CD4-positive, CD25-positive, alpha-beta regulatory T cell (primary cell): ENCODE results near the gene MAPT. TPM values are rescaled to one million over a fixed set of nuclear protein-coding genes. Genes with fewer than 3 reads are reported as not detected.

Experiments
- ATAC-seq, 2 donors: fragments of 150-1000 bp; cut with Tn5 transposase; one replicate each; pipeline ENCODE4 v1.10.0; 2021; ENCODE audit warnings: low read depth in 2 of 2, moderate number of reproducible peaks in 2 of 2, moderate library complexity in 1 of 2
- DNase-seq, 3 donors: peaks; one replicate each; pipeline versions ENCODE4 v3.0.0 to v3.0.0-alpha.2; 2012 to 2022; ENCODE audit warnings: mixed read lengths in 1 of 3
- H3K27ac ChIP-seq: one replicate; pipeline ENCODE4 v1.7.0; 2013; ENCODE audit warnings: mild to moderate bottlenecking, low read length; ENCODE audit not compliant: insufficient read depth, poor library complexity, severe bottlenecking
- H3K27me3 ChIP-seq: one replicate; pipeline ENCODE4 v1.7.0; 2013; ENCODE audit warnings: low read length; ENCODE audit not compliant: control insufficient read depth, insufficient read depth
- H3K36me3 ChIP-seq: one replicate; pipeline ENCODE4 v1.7.0; 2013; ENCODE audit warnings: mild to moderate bottlenecking, low read length, moderate library complexity; ENCODE audit not compliant: control insufficient read depth, insufficient read depth
- H3K4me1 ChIP-seq: 2 replicates; pipeline ENCODE4 v1.7.0; 2013; ENCODE audit warnings: mild to moderate bottlenecking, low read length; ENCODE audit not compliant: insufficient read depth, control insufficient read depth, poor library complexity, severe bottlenecking
- H3K4me3 ChIP-seq: one replicate; pipeline ENCODE4 v1.7.0; 2013; ENCODE audit warnings: low read depth, mild to moderate bottlenecking, low read length, moderate library complexity
- H3K9me3 ChIP-seq, 2 experiments: 1 replicate in 1 of 2; 2 replicates in 1 of 2; pipeline ENCODE4 v1.7.0; 2013; ENCODE audit warnings: low read length in 2 of 2, mild to moderate bottlenecking in 1 of 2, moderate library complexity in 1 of 2; ENCODE audit not compliant: control insufficient read depth in 2 of 2
- H3K27ac Mint-ChIP-seq, 3 donors: one replicate each; pipeline ENCODE4 v1.8.0; 2020 to 2022; ENCODE audit warnings: mild to moderate bottlenecking in 3 of 3, mixed read lengths in 3 of 3, moderate library complexity in 2 of 3
- H3K27me3 Mint-ChIP-seq: one replicate; pipeline ENCODE4 v1.8.0; 2022; ENCODE audit warnings: mild to moderate bottlenecking, mixed read lengths
- H3K36me3 Mint-ChIP-seq: one replicate; pipeline ENCODE4 v1.8.0; 2020; ENCODE audit warnings: mixed read lengths
- H3K4me1 Mint-ChIP-seq, 4 donors: one replicate each; pipeline ENCODE4 v1.8.0; 2020 to 2022; ENCODE audit warnings: mixed read lengths in 4 of 4, mild to moderate bottlenecking in 1 of 4
- H3K4me3 Mint-ChIP-seq, 4 donors: one replicate each; pipeline ENCODE4 v1.8.0; 2020 to 2022; ENCODE audit warnings: mild to moderate bottlenecking in 4 of 4, mixed read lengths in 4 of 4, moderate library complexity in 3 of 4
- H3K9me3 Mint-ChIP-seq, 7 donors: one replicate each; pipeline ENCODE4 v1.8.0; 2020 to 2022; ENCODE audit warnings: mixed read lengths in 7 of 7, mild to moderate bottlenecking in 3 of 7, moderate library complexity in 2 of 7
- polyA plus RNA-seq, 4 donors: library from polyadenylated mRNA; unstranded; fragments of 300-500 nt; fragmentation: Illumina TruSeq; gene quantifications; one replicate each; pipeline ENCODE4 v1.2.3, GENCODE V29; 2021
- total RNA-seq: library from RNA; stranded (reverse); gene quantifications from one replicate; pipeline ENCODE4 v1.2.3, GENCODE V29; 2022

Gene MAPT
- total and polyA plus RNA-seq, 5 donors from 2014 or later = 0.05 to 0.69 (median 0.16) TPM; not detected in 2

DNA sequence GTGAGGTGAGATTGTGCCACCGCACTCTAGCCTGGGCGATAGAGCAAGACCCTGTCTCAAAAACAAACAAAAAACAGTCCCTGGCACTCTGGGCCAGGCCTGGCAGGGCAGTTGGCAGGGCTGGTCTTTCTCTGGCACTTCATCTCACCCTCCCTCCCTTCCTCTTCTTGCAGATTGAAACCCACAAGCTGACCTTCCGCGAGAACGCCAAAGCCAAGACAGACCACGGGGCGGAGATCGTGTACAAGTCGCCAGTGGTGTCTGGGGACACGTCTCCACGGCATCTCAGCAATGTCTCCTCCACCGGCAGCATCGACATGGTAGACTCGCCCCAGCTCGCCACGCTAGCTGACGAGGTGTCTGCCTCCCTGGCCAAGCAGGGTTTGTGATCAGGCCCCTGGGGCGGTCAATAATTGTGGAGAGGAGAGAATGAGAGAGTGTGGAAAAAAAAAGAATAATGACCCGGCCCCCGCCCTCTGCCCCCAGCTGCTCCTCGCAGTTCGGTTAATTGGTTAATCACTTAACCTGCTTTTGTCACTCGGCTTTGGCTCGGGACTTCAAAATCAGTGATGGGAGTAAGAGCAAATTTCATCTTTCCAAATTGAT, 129.5 kb downstream of the MAPT start:
- ATAC-seq = no peak
- peaks cover 11 to 65% (median 22%) of the 10 kb centered on the region in 4 donors for H3K4me1 Mint-ChIP-seq

DNA sequence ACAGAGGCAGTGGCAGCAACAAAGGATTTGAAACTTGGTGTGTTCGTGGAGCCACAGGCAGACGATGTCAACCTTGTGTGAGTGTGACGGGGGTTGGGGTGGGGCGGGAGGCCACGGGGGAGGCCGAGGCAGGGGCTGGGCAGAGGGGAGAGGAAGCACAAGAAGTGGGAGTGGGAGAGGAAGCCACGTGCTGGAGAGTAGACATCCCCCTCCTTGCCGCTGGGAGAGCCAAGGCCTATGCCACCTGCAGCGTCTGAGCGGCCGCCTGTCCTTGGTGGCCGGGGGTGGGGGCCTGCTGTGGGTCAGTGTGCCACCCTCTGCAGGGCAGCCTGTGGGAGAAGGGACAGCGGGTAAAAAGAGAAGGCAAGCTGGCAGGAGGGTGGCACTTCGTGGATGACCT, 130.2 kb downstream of the MAPT start:
- no peak for DNase-seq
- no peaks in the 10 kb centered on the region for H3K9me3 Mint-ChIP-seq
- Histone ChIP-seq H3K27ac (no peak overlapping the region), H3K9me3 (no peaks in the 10 kb centered on the region), H3K36me3 (peaks cover 25% of the 10 kb centered on the region), H3K4me1 (peaks cover 19% of the 10 kb centered on the region), H3K4me3 (no peak overlapping the region), H3K27me3 (no peaks in the 10 kb centered on the region)
- peaks cover 13 to 65% (median 23%) of the 10 kb centered on the region in 4 donors for H3K4me1 Mint-ChIP-seq
- peak overlapping the region in 1 of 3 donors; percentile 92 for H3K27ac Mint-ChIP-seq
- ATAC-seq = no peak
- H3K27me3 Mint-ChIP-seq = no peaks in the 10 kb centered on the region
- peaks cover 29% of the 10 kb centered on the region for H3K36me3 Mint-ChIP-seq
- no peak overlapping the region for H3K4me3 Mint-ChIP-seq

More for the DNA sequence above, 129.5 kb downstream of the MAPT start:
- Histone ChIP-seq H3K27ac (no peak overlapping the region), H3K27me3 (no peaks in the 10 kb centered on the region), H3K4me3 (no peak overlapping the region), H3K9me3 (no peaks in the 10 kb centered on the region), H3K36me3 (peaks cover 19% of the 10 kb centered on the region), H3K4me1 (peaks cover 26% of the 10 kb centered on the region)
- Mint-ChIP-seq H3K36me3 (peaks cover 26% of the 10 kb centered on the region), H3K9me3 (peaks cover 0 to 1% (median 0%) of the 10 kb centered on the region in 7 donors), H3K4me3 (no peak overlapping the region), H3K27me3 (no peaks in the 10 kb centered on the region), H3K27ac (peak overlapping the region in 1 of 3 donors; percentile 31)
- DNase-seq = no peak

DNA sequence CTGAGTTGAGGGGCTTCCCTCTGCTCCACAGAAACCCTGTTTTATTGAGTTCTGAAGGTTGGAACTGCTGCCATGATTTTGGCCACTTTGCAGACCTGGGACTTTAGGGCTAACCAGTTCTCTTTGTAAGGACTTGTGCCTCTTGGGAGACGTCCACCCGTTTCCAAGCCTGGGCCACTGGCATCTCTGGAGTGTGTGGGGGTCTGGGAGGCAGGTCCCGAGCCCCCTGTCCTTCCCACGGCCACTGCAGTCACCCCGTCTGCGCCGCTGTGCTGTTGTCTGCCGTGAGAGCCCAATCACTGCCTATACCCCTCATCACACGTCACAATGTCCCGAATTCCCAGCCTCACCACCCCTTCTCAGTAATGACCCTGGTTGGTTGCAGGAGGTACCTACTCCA, 130.7 kb downstream of the MAPT start:
- H3K4me1 ChIP-seq = peaks cover 17% of the 10 kb centered on the region
- no peaks in the 10 kb centered on the region for H3K9me3 Mint-ChIP-seq
- H3K4me3 Mint-ChIP-seq = no peak overlapping the region
- H3K9me3 ChIP-seq = no peaks in the 10 kb centered on the region
- H3K36me3 ChIP-seq = peaks cover 26% of the 10 kb centered on the region
- H3K36me3 Mint-ChIP-seq = peaks cover 31% of the 10 kb centered on the region
- no peak for DNase-seq
- peak overlapping the region in 2 of 3 donors; percentile 80 to 86 for H3K27ac Mint-ChIP-seq
- ATAC-seq = no peak
- H3K27ac ChIP-seq = no peak overlapping the region
- H3K4me1 Mint-ChIP-seq = peaks cover 12 to 61% (median 21%) of the 10 kb centered on the region in 4 donors
- no peaks in the 10 kb centered on the region for H3K27me3 Mint-ChIP-seq
- H3K27me3 ChIP-seq = no peaks in the 10 kb centered on the region
- no peak overlapping the region for H3K4me3 ChIP-seq

DNA sequence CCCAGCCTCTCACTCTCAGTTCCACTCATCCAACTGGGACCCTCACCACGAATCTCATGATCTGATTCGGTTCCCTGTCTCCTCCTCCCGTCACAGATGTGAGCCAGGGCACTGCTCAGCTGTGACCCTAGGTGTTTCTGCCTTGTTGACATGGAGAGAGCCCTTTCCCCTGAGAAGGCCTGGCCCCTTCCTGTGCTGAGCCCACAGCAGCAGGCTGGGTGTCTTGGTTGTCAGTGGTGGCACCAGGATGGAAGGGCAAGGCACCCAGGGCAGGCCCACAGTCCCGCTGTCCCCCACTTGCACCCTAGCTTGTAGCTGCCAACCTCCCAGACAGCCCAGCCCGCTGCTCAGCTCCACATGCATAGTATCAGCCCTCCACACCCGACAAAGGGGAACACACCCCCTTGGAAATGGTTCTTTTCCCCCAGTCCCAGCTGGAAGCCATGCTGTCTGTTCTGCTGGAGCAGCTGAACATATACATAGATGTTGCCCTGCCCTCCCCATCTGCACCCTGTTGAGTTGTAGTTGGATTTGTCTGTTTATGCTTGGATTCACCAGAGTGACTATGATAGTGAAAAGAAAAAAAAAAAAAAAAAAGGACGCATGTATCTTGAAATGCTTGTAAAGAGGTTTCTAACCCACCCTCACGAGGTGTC, 131.3 kb downstream of the MAPT start:
- DNase-seq (no peak), ATAC-seq (no peak)
- no peaks in the 10 kb centered on the region for H3K9me3 Mint-ChIP-seq
- no peaks in the 10 kb centered on the region for H3K27me3 Mint-ChIP-seq
- H3K4me1 ChIP-seq = peaks cover 11% of the 10 kb centered on the region
- no peaks in the 10 kb centered on the region for H3K9me3 ChIP-seq
- H3K4me3 ChIP-seq = no peak overlapping the region
- H3K27me3 ChIP-seq = no peaks in the 10 kb centered on the region
- peak overlapping the region; percentile 80 to 90 (median 86) for H3K27ac Mint-ChIP-seq
- peak overlapping the region in 1 of 4 donors; percentile 27 for H3K4me3 Mint-ChIP-seq
- H3K4me1 Mint-ChIP-seq = peaks cover 8 to 59% (median 19%) of the 10 kb centered on the region in 4 donors
- H3K36me3 ChIP-seq = peaks cover 32% of the 10 kb centered on the region
- peaks cover 36% of the 10 kb centered on the region for H3K36me3 Mint-ChIP-seq
- no peak overlapping the region for H3K27ac ChIP-seq

DNA sequence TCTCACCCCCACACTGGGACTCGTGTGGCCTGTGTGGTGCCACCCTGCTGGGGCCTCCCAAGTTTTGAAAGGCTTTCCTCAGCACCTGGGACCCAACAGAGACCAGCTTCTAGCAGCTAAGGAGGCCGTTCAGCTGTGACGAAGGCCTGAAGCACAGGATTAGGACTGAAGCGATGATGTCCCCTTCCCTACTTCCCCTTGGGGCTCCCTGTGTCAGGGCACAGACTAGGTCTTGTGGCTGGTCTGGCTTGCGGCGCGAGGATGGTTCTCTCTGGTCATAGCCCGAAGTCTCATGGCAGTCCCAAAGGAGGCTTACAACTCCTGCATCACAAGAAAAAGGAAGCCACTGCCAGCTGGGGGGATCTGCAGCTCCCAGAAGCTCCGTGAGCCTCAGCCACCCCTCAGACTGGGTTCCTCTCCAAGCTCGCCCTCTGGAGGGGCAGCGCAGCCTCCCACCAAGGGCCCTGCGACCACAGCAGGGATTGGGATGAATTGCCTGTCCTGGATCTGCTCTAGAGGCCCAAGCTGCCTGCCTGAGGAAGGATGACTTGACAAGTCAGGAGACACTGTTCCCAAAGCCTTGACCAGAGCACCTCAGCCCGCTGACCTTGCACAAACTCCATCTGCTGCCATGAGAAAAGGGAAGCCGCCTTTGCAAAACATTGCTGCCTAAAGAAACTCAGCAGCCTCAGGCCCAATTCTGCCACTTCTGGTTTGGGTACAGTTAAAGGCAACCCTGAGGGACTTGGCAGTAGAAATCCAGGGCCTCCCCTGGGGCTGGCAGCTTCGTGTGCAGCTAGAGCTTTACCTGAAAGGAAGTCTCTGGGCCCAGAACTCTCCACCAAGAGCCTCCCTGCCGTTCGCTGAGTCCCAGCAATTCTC, 132.1 kb downstream of the MAPT start:
- peaks cover 39% of the 10 kb centered on the region for H3K36me3 ChIP-seq
- H3K27me3 ChIP-seq = no peaks in the 10 kb centered on the region
- H3K4me1 ChIP-seq = peaks cover 4% of the 10 kb centered on the region
- Mint-ChIP-seq H3K36me3 (peaks cover 44% of the 10 kb centered on the region), H3K27me3 (no peaks in the 10 kb centered on the region), H3K27ac (peak overlapping the region; percentile 80 to 90 (median 86)), H3K4me3 (no peak overlapping the region), H3K4me1 (peaks cover 8 to 52% (median 19%) of the 10 kb centered on the region in 4 donors), H3K9me3 (no peaks in the 10 kb centered on the region)
- no peak overlapping the region for H3K27ac ChIP-seq
- H3K4me3 ChIP-seq = no peak overlapping the region
- DNase-seq (no peak), ATAC-seq (peak in 1 of 2 donors; percentile 9)
- H3K9me3 ChIP-seq = no peaks in the 10 kb centered on the region

DNA sequence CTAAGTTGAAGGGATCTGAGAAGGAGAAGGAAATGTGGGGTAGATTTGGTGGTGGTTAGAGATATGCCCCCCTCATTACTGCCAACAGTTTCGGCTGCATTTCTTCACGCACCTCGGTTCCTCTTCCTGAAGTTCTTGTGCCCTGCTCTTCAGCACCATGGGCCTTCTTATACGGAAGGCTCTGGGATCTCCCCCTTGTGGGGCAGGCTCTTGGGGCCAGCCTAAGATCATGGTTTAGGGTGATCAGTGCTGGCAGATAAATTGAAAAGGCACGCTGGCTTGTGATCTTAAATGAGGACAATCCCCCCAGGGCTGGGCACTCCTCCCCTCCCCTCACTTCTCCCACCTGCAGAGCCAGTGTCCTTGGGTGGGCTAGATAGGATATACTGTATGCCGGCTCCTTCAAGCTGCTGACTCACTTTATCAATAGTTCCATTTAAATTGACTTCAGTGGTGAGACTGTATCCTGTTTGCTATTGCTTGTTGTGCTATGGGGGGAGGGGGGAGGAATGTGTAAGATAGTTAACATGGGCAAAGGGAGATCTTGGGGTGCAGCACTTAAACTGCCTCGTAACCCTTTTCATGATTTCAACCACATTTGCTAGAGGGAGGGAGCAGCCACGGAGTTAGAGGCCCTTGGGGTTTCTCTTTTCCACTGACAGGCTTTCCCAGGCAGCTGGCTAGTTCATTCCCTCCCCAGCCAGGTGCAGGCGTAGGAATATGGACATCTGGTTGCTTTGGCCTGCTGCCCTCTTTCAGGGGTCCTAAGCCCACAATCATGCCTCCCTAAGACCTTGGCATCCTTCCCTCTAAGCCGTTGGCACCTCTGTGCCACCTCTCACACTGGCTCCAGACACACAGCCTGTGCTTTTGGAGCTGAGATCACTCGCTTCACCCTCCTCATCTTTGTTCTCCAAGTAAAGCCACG, 133.0 kb downstream of the MAPT start:
- peak overlapping the region; percentile 51 to 87 (median 84) for H3K27ac Mint-ChIP-seq
- peaks cover 49% of the 10 kb centered on the region for H3K36me3 Mint-ChIP-seq
- no peak overlapping the region for H3K4me3 ChIP-seq
- peak overlapping the region; percentile 24 to 79 (median 42) for H3K4me3 Mint-ChIP-seq
- H3K27me3 Mint-ChIP-seq = no peaks in the 10 kb centered on the region
- peaks cover 48% of the 10 kb centered on the region for H3K36me3 ChIP-seq
- H3K27me3 ChIP-seq = no peaks in the 10 kb centered on the region
- H3K4me1 ChIP-seq = no peaks in the 10 kb centered on the region
- DNase-seq = peak in 1 of 3 donors; percentile 47
- no peaks in the 10 kb centered on the region for H3K9me3 Mint-ChIP-seq
- H3K9me3 ChIP-seq = no peaks in the 10 kb centered on the region
- H3K27ac ChIP-seq = peak overlapping the region; percentile 34
- H3K4me1 Mint-ChIP-seq = peaks cover 8 to 48% (median 19%) of the 10 kb centered on the region in 4 donors
- peak in 1 of 2 donors; percentile 37 for ATAC-seq

DNA sequence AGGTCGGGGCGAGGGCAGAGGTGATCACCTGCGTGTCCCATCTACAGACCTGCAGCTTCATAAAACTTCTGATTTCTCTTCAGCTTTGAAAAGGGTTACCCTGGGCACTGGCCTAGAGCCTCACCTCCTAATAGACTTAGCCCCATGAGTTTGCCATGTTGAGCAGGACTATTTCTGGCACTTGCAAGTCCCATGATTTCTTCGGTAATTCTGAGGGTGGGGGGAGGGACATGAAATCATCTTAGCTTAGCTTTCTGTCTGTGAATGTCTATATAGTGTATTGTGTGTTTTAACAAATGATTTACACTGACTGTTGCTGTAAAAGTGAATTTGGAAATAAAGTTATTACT, 133.6 kb downstream of the MAPT start:
- Mint-ChIP-seq H3K4me1 (peaks cover 8 to 46% (median 19%) of the 10 kb centered on the region in 4 donors), H3K4me3 (peak overlapping the region in 3 of 4 donors; percentile 24 to 49 (median 29)), H3K27me3 (no peaks in the 10 kb centered on the region), H3K27ac (peak overlapping the region; percentile 51 to 87 (median 77)), H3K9me3 (no peaks in the 10 kb centered on the region), H3K36me3 (peaks cover 53% of the 10 kb centered on the region)
- H3K27me3 ChIP-seq = no peaks in the 10 kb centered on the region
- H3K36me3 ChIP-seq = peaks cover 53% of the 10 kb centered on the region
- DNase-seq (no peak), ATAC-seq (no peak)
- no peak overlapping the region for H3K4me3 ChIP-seq
- H3K4me1 ChIP-seq = no peaks in the 10 kb centered on the region
- H3K27ac ChIP-seq = no peak overlapping the region
- H3K9me3 ChIP-seq = no peaks in the 10 kb centered on the region
